Endothelial cell of umbilical vein (primary cell): ENCODE results near the gene NQO2. TPM values are rescaled to one million over a fixed set of nuclear protein-coding genes. Genes with fewer than 3 reads are reported as not detected.

Source experiments
- BruUV-seq: library from RNA; stranded (reverse); fragments of 400-500 nt; replicated peaks from 2 replicates; lab custom pipeline; 2021; lab: Mats Ljungman, UMichigan
- CTCF ChIA-PET: fragments of 300-600, 350-600 bp; sonication (Branson Sonifier 250); formaldehyde crosslinking; loops from one replicate; lab custom pipeline; 2021; ENCODE audit warnings: antibody characterized with exemption, inconsistent platforms; lab: Charles Lee
- POLR2A ChIA-PET: fragments of 300-600, 350-600 bp; sonication (Branson Sonifier 250); formaldehyde crosslinking; loops from one replicate; lab custom pipeline; 2021; ENCODE audit warnings: antibody characterized with exemption, inconsistent platforms; lab: Charles Lee
- DNase-seq: peaks from one replicate; pipeline ENCODE4 v3.0.0-alpha.2; 2011; ENCODE audit warnings: low read depth, low spot score
- FAIRE-seq: peaks from 2 replicates; lab custom pipeline; 2011; peaks lifted over from hg19 to GRCh38; lab: Jason Lieb, UNC
- H2AFZ ChIP-seq: 2 replicates; pipeline ENCODE4 v1.6.0; 2012; ENCODE audit warnings: low read depth, low read length, control low read depth, inconsistent platforms
- H3K27ac ChIP-seq: 2 replicates; pipeline ENCODE4 v1.5.1; 2011; ENCODE audit warnings: low read depth, mild to moderate bottlenecking, control low read depth, low read length, moderate library complexity; ENCODE audit not compliant: insufficient read depth
- H3K27me3 ChIP-seq, 2 experiments: 2 replicates each; pipeline versions ENCODE4 v1.6.0 to v1.6.1; 2011; ENCODE audit warnings: low read length in 2 of 2, mixed read lengths in 1 of 2; ENCODE audit not compliant: control insufficient read depth in 2 of 2, insufficient read depth in 2 of 2
- H3K36me3 ChIP-seq, 2 experiments: 2 replicates in 1 of 2; 3 replicates in 1 of 2; pipeline ENCODE4 v1.5.1; 2011; ENCODE audit warnings: low read length in 2 of 2, mild to moderate bottlenecking in 1 of 2, moderate library complexity in 1 of 2; ENCODE audit not compliant: control insufficient read depth in 2 of 2, insufficient read depth in 2 of 2; ENCODE audit errors: extremely low read depth in 1 of 2
- H3K4me1 ChIP-seq: 3 replicates; pipeline ENCODE4 v1.5.1; 2011; ENCODE audit warnings: mild to moderate bottlenecking, low read length; ENCODE audit not compliant: control insufficient read depth, insufficient read depth; ENCODE audit errors: extremely low read depth
- H3K4me2 ChIP-seq: 2 replicates; pipeline ENCODE4 v1.6.1; 2011; ENCODE audit warnings: low read length, control low read depth, mixed read lengths; ENCODE audit not compliant: insufficient read depth
- H3K4me3 ChIP-seq, 3 experiments: fragments of 200-600 bp in 1 of 3; sonication (generic), shearing (Covaris generic) in 1 of 3; replicated peaks in 1 of 3; 2 replicates each; pipeline ENCODE4 v1.5.1; 2011 to 2016; ENCODE audit warnings: control low read depth in 3 of 3, low read length in 3 of 3, mild to moderate bottlenecking in 2 of 3, inconsistent platforms in 1 of 3, low read depth in 1 of 3, moderate library complexity in 1 of 3; ENCODE audit not compliant: insufficient read depth in 1 of 3
- H3K79me2 ChIP-seq: 2 replicates; pipeline ENCODE4 v1.6.0; 2012; ENCODE audit warnings: low read length, inconsistent platforms; ENCODE audit not compliant: control insufficient read depth, insufficient read depth
- H3K9ac ChIP-seq: replicated peaks from 2 replicates; pipeline ENCODE3; 2011; ENCODE audit warnings: low read length, control low read depth; ENCODE audit not compliant: insufficient read depth; ENCODE audit errors: extremely low read depth
- H3K9me1 ChIP-seq: replicated peaks from 3 replicates; pipeline ENCODE4 v1.6.0; 2011; ENCODE audit warnings: mild to moderate bottlenecking, low read length; ENCODE audit not compliant: control insufficient read depth, insufficient read depth; ENCODE audit errors: extremely low read depth
- H3K9me3 ChIP-seq: replicated peaks from 2 replicates; pipeline ENCODE4 v1.5.1; 2012; ENCODE audit warnings: low read length, inconsistent platforms; ENCODE audit not compliant: control insufficient read depth, insufficient read depth
- H4K20me1 ChIP-seq: replicated peaks from 2 replicates; pipeline ENCODE3; 2011; ENCODE audit warnings: mild to moderate bottlenecking, low read length; ENCODE audit not compliant: control insufficient read depth, insufficient read depth; ENCODE audit errors: extremely low read depth
- EZH2 ChIP-seq: IDR thresholded peaks from 2 replicates; pipeline ENCODE4 v1.6.1; 2012; ENCODE audit warnings: borderline replicate concordance, low read depth, mild to moderate bottlenecking, moderate library complexity, low read length, inconsistent platforms; ENCODE audit not compliant: severe bottlenecking
- FOS ChIP-seq: IDR thresholded peaks from 2 replicates; pipeline ENCODE4 v1.6.1; 2011; ENCODE audit warnings: mild to moderate bottlenecking, low read length, moderate library complexity, borderline replicate concordance; ENCODE audit not compliant: insufficient read depth
- GATA2 ChIP-seq: IDR thresholded peaks from 2 replicates; pipeline ENCODE4 v1.7.0; 2011; ENCODE audit warnings: low read depth, mild to moderate bottlenecking, moderate library complexity, mixed read lengths, low read length; ENCODE audit not compliant: insufficient read length, insufficient read depth
- JUN ChIP-seq: IDR thresholded peaks from 2 replicates; pipeline ENCODE4 v1.6.1; 2011; ENCODE audit warnings: borderline replicate concordance, low read depth; ENCODE audit not compliant: insufficient read length, insufficient read depth
- POLR2A ChIP-seq: IDR thresholded peaks from 2 replicates; pipeline ENCODE4 v1.6.1; 2012; ENCODE audit warnings: low read depth, mild to moderate bottlenecking, control low read depth, low read length
- POLR2AphosphoS5 ChIP-seq: IDR thresholded peaks from 2 replicates; pipeline ENCODE4 v1.6.1; 2012; ENCODE audit warnings: low read depth, mild to moderate bottlenecking, control low read depth, low read length, moderate library complexity; ENCODE audit not compliant: insufficient read depth
- dilution Hi-C: fragments of 300-500 bp; cut with MboI; formaldehyde crosslinking; loops from one replicate; pipeline ENCODE4 v1.15.0; 2019; ENCODE audit warnings: low sequenced_read_pairs; ENCODE audit not compliant: extremely low pct_ligation_motif_present
- intact Hi-C: fragments of 100-400 bp; cut with micrococcal nuclease; formaldehyde crosslinking; loops from one replicate; pipeline ENCODE4 v1.10.0; 2022
- polyA plus RNA-seq, 4 experiments: library from polyadenylated mRNA; depleted of rRNA in 3 of 4; stranded (reverse) in 3 of 4; unstranded in 1 of 4; fragments of >200 nt; gene quantifications; 2 replicates each; pipeline versions ENCODE4 v1.2.1 to v1.2.3, GENCODE V29; 2011 to 2012; ENCODE audit warnings: missing spikeins in 1 of 4
- total RNA-seq: library from RNA; stranded (reverse); gene quantifications from 2 replicates; pipeline ENCODE4 v1.2.3, GENCODE V29; 2021
- TF ChIP-seq, protein P1 (sequence below): IDR thresholded peaks from 2 replicates; pipeline ENCODE4 v1.6.1; 2011; ENCODE audit not compliant: insufficient read depth, insufficient read length
- TF ChIP-seq, protein P2 (sequence below), 2 donors: IDR thresholded peaks; 1 replicate in 1 of 2; 2 replicates in 1 of 2; pipeline ENCODE4 v1.5.1; 2011; ENCODE audit warnings: low read length in 2 of 2, mild to moderate bottlenecking in 2 of 2, moderate library complexity in 2 of 2, control low read depth in 1 of 2, inconsistent platforms in 1 of 2, low read depth in 1 of 2; ENCODE audit not compliant: insufficient read depth in 1 of 2; ENCODE audit errors: extremely low read depth in 1 of 2

NQO2 gene
- total and polyA plus RNA-seq, 2 donors (not counting 3 experiments of a cell fraction or from before 2014, with no cell fraction given), result 27.6 to 48.0 TPM

DNA sequence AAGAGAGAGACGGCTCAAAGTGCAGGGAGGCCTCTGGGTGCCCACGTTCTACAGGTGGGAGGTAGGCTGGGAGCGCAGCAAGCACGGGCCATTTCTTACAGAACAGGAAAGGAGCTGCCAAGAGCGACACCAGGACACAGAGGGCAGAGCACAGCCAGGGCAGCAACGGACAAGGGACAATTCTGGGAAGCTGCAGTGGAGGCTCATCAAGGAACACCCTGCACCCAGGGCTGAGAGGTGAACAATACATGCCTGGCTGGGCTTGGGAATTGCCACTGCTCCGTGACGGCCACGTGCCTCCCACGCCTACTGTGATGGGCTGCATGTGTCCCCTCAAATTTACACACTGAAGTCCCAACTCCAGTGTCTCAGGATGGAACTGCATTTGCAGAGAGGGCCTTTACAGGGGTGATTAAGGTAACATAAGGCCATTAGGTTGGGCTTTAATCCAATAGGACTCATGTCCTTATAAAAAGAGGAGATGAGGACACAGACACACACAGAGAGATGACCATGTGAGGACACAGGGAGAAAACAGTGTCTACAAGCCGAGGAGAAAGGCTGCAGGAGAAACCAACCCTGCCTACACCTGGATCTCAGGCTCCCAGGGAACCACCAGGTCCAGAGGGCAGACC is 41.9 kb upstream of the NQO2 start:
- FAIRE-seq, result no peak
- BruUV-seq, result no TSS peak
- H3K4me3 ChIP-seq, result no peak overlapping the region
- dilution Hi-C loops (no loop called here), intact Hi-C loops (no loop called here)
- no peak overlapping the region for H3K9ac ChIP-seq
- no peaks in the 10 kb centered on the region for H3K9me3 ChIP-seq
- no peaks in the 10 kb centered on the region for H4K20me1 ChIP-seq
- H2AFZ ChIP-seq, result no peak overlapping the region
- CTCF ChIA-PET, result interaction anchor here (0.5 to 10.3 kb wide), 3 partner anchors 14 to 77 kb away, joined by 3 to 331 read pairs (median 4); no protein-coding TSS in a partner anchor
- H3K4me2 ChIP-seq, result no peak overlapping the region
- H3K36me3 ChIP-seq, result peaks cover 0 to 14% of the 10 kb centered on the region in 2 experiments
- H3K79me2 ChIP-seq, result peaks cover 21% of the 10 kb centered on the region
- POLR2A ChIA-PET, result no interaction called here
- H3K27me3 ChIP-seq, result no peaks in the 10 kb centered on the region
- DNase-seq, result no peak
- no peak overlapping the region for H3K27ac ChIP-seq
- no peaks in the 10 kb centered on the region for H3K9me1 ChIP-seq
- H3K4me1 ChIP-seq, result peaks cover 18% of the 10 kb centered on the region
- TF ChIP-seq EZH2 (no peak), POLR2AphosphoS5 (no peak), FOS (no peak), GATA2 (no peak), JUN (no peak), POLR2A (no peak)
- TF ChIP-seq, protein P1, sequence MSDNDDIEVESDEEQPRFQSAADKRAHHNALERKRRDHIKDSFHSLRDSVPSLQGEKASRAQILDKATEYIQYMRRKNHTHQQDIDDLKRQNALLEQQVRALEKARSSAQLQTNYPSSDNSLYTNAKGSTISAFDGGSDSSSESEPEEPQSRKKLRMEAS, result no peak
- TF ChIP-seq, protein P2, sequence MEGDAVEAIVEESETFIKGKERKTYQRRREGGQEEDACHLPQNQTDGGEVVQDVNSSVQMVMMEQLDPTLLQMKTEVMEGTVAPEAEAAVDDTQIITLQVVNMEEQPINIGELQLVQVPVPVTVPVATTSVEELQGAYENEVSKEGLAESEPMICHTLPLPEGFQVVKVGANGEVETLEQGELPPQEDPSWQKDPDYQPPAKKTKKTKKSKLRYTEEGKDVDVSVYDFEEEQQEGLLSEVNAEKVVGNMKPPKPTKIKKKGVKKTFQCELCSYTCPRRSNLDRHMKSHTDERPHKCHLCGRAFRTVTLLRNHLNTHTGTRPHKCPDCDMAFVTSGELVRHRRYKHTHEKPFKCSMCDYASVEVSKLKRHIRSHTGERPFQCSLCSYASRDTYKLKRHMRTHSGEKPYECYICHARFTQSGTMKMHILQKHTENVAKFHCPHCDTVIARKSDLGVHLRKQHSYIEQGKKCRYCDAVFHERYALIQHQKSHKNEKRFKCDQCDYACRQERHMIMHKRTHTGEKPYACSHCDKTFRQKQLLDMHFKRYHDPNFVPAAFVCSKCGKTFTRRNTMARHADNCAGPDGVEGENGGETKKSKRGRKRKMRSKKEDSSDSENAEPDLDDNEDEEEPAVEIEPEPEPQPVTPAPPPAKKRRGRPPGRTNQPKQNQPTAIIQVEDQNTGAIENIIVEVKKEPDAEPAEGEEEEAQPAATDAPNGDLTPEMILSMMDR (IDR thresholded peaks at IDR 0.05; ENCODE audit: extremely low read depth in 1 of 2, insufficient read depth in 1 of 2, low read depth in 1 of 2, low read length in 2 of 2), result no peak
